ENCODE data around the gene MED29.
A peak's percentile ranks its signal among the peaks of the same experiment; 100 is the strongest.

The MED29 gene, protein sequence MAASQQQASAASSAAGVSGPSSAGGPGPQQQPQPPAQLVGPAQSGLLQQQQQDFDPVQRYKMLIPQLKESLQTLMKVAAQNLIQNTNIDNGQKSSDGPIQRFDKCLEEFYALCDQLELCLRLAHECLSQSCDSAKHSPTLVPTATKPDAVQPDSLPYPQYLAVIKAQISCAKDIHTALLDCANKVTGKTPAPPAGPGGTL

GRCh38 chr19:39390751-39391437 is at the start of gene MED29, which contains the start of gene PAF1:
MED29 (plus strand) TSS chr19:39391378; CDS start chr19:39391423, 45 bp downstream.
PAF1 (minus strand) TSS chr19:39391106; CDS start chr19:39390864, 242 bp downstream.
- Histone ChIP-seq H3K9me2 (replicated peaks; ENCODE audit: insufficient read depth, low read length) (no peaks in the 10 kb centered on the region), H3K79me2 (ENCODE audit: low read length) (peaks cover 50% of the 10 kb centered on the region), H3K9me3 (replicated peaks; ENCODE audit: insufficient read depth, low read length) (no peaks in the 10 kb centered on the region), H3K36me3 (replicated peaks; ENCODE audit: insufficient read depth, low read length) (no peaks in the 10 kb centered on the region), H3K4me2 (ENCODE audit: low read depth, low read length) (peak within 1 kb of the TSS; percentile 80), H2AFZ (ENCODE audit: low read length) (peak within 1 kb of the TSS; percentile 94), H3K4me1 (ENCODE audit: low read length) (peaks cover 11% of the 10 kb centered on the region), H3K4me3 (ENCODE audit: low read length) (peak within 1 kb of the TSS; percentile 100), H4K20me1 (ENCODE audit: insufficient read depth, low read length) (no peaks in the 10 kb centered on the region), H3F3A (ENCODE audit: insufficient read depth, low read length) (peaks cover 7% of the 10 kb centered on the region; the same call in 1 of the 2 replicates), H3K27me3 (replicated peaks; ENCODE audit: insufficient read depth, low read length) (no peaks in the 10 kb centered on the region), H3K9ac (ENCODE audit: low read length) (peak within 1 kb of the TSS; percentile 100), H3K27ac (ENCODE audit: low read length) (peak within 1 kb of the TSS; percentile 96)
- TF ChIP-seq, protein P1, sequence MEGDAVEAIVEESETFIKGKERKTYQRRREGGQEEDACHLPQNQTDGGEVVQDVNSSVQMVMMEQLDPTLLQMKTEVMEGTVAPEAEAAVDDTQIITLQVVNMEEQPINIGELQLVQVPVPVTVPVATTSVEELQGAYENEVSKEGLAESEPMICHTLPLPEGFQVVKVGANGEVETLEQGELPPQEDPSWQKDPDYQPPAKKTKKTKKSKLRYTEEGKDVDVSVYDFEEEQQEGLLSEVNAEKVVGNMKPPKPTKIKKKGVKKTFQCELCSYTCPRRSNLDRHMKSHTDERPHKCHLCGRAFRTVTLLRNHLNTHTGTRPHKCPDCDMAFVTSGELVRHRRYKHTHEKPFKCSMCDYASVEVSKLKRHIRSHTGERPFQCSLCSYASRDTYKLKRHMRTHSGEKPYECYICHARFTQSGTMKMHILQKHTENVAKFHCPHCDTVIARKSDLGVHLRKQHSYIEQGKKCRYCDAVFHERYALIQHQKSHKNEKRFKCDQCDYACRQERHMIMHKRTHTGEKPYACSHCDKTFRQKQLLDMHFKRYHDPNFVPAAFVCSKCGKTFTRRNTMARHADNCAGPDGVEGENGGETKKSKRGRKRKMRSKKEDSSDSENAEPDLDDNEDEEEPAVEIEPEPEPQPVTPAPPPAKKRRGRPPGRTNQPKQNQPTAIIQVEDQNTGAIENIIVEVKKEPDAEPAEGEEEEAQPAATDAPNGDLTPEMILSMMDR (IDR thresholded peaks at IDR 0.05; ENCODE audit: low read length), result no peak
- TF ChIP-seq EZH2 (optimal IDR thresholded peaks at IDR 0.05; ENCODE audit: low read depth, low read length), result no peak
- no peak for TF ChIP-seq EZH2phosphoT487 (IDR thresholded peaks at IDR 0.05; ENCODE audit: low read length)
- peak; percentile 99 for DNase-seq

GRCh38 chr19:39341719-39342604 is 49.2 kb upstream of the MED29 start, which contains the start of gene SAMD4B:
SAMD4B (plus strand) TSS chr19:39342421; CDS start chr19:39356894, 14,473 bp downstream.
- Histone ChIP-seq H3K79me2 (ENCODE audit: low read length) (peaks cover 55% of the 10 kb centered on the region), H3K9ac (ENCODE audit: low read length) (peak within 1 kb of the TSS; percentile 93), H3K27ac (ENCODE audit: low read length) (peak within 1 kb of the TSS; percentile 48), H3K9me3 (replicated peaks; ENCODE audit: insufficient read depth, low read length) (no peaks in the 10 kb centered on the region), H3K27me3 (replicated peaks; ENCODE audit: insufficient read depth, low read length) (no peaks in the 10 kb centered on the region), H2AFZ (ENCODE audit: low read length) (peak within 1 kb of the TSS; percentile 92), H3K4me3 (ENCODE audit: low read length) (peak within 1 kb of the TSS; percentile 90), H3K9me2 (replicated peaks; ENCODE audit: insufficient read depth, low read length) (no peaks in the 10 kb centered on the region), H3K36me3 (replicated peaks; ENCODE audit: insufficient read depth, low read length) (no peaks in the 10 kb centered on the region), H3K4me1 (ENCODE audit: low read length) (peaks cover 12% of the 10 kb centered on the region), H3F3A (ENCODE audit: insufficient read depth, low read length) (no peaks in the 10 kb centered on the region), H3K4me2 (ENCODE audit: low read depth, low read length) (peak within 1 kb of the TSS; percentile 99), H4K20me1 (ENCODE audit: insufficient read depth, low read length) (no peaks in the 10 kb centered on the region)
- TF ChIP-seq, protein P1 (IDR thresholded peaks at IDR 0.05; ENCODE audit: low read length), result peak; percentile 52
- no peak for TF ChIP-seq EZH2phosphoT487 (IDR thresholded peaks at IDR 0.05; ENCODE audit: low read length)
- TF ChIP-seq EZH2 (optimal IDR thresholded peaks at IDR 0.05; ENCODE audit: low read depth, low read length), result no peak
- peak; percentile 98 for DNase-seq

DNA sequence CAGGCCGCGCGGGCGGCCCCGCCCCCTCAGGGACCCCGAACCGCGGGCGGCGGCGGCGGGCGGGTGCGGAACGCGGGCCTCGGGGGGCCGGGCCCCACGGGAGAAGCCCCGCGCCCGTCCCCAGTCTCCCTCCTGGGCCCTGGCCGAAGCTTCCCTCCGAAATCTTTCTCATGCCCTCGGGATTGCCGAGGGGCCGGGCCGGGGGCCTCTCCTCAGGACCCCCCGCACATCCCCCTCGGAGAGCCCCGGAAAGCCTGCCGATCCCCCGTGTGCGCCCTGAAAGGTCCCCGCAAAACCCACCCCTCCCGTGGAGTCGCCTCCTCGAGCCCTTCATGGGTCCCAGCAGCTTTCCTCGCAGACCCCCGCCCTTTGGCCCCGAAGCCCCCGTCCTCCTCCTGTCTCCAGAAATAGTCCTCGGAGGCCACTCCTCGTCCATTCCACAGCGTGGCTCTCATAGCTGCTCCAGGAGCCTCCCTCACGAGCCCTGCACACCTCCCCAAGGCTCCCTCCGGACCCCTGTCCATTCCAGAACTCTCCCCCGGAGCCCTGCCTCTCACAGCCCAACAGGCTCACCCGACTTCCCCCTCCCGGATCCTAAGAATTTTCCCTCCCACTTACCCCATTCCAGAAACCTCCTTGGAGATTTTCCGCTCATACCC is 48.4 kb upstream of the MED29 start:
- Histone ChIP-seq H3K79me2 (ENCODE audit: low read length) (peaks cover 63% of the 10 kb centered on the region), H3K4me3 (ENCODE audit: low read length) (peak overlapping the region; percentile 90), H2AFZ (ENCODE audit: low read length) (0 out of 2 replicates have a peak overlapping the region, but pooled peaks have one; percentile 36), H4K20me1 (ENCODE audit: insufficient read depth, low read length) (no peaks in the 10 kb centered on the region), H3K4me2 (ENCODE audit: low read depth, low read length) (peak overlapping the region; percentile 98), H3K4me1 (ENCODE audit: low read length) (peaks cover 12% of the 10 kb centered on the region), H3K27me3 (replicated peaks; ENCODE audit: insufficient read depth, low read length) (no peaks in the 10 kb centered on the region), H3K36me3 (replicated peaks; ENCODE audit: insufficient read depth, low read length) (no peaks in the 10 kb centered on the region), H3K9me2 (replicated peaks; ENCODE audit: insufficient read depth, low read length) (no peaks in the 10 kb centered on the region), H3K27ac (ENCODE audit: low read length) (no peak overlapping the region), H3K9me3 (replicated peaks; ENCODE audit: insufficient read depth, low read length) (no peaks in the 10 kb centered on the region), H3K9ac (ENCODE audit: low read length) (peak overlapping the region; percentile 93), H3F3A (ENCODE audit: insufficient read depth, low read length) (no peaks in the 10 kb centered on the region)
- TF ChIP-seq EZH2 (optimal IDR thresholded peaks at IDR 0.05; ENCODE audit: low read depth, low read length) (no peak), EZH2phosphoT487 (IDR thresholded peaks at IDR 0.05; ENCODE audit: low read length) (no peak)
- TF ChIP-seq, protein P1 (IDR thresholded peaks at IDR 0.05; ENCODE audit: low read length), result no peak
- DNase-seq, result no peak
